HepG2 (cell line): ENCODE results near the gene ZNF605. TPM values are rescaled to one million over a fixed set of nuclear protein-coding genes. Genes with fewer than 3 reads are reported as not detected.

Experiments used
- FOXP1 ChIP-seq, 2 experiments: fragments of 450-650 bp in 1 of 2; IDR thresholded peaks; 2 replicates each; pipeline ENCODE4 v1.6.1; 2017 to 2018; ENCODE audit warnings: antibody characterized with exemption in 1 of 2
- LBX2 ChIP-seq: sonication (generic); formaldehyde crosslinking; IDR thresholded peaks from 2 replicates; pipeline ENCODE4 v1.5.0; 2020; ENCODE audit warnings: missing genetic modification reagents, mild to moderate bottlenecking, borderline replicate concordance
- MEIS1 ChIP-seq: sonication (generic); formaldehyde crosslinking; IDR thresholded peaks from 2 replicates; pipeline ENCODE4 v1.9.0; 2021; ENCODE audit warnings: mild to moderate bottlenecking, missing genetic modification reagents, moderate library complexity, borderline replicate concordance
- NFE2L1 ChIP-seq: sonication (generic); formaldehyde crosslinking; IDR thresholded peaks from 2 replicates; pipeline ENCODE4 v1.4.0; 2020; ENCODE audit warnings: missing genetic modification reagents, mild to moderate bottlenecking, borderline replicate concordance
- PATZ1 ChIP-seq: sonication (generic); formaldehyde crosslinking; IDR thresholded peaks from 2 replicates; pipeline ENCODE4 v1.4.0; 2020; ENCODE audit warnings: missing genetic modification reagents
- RFX1 ChIP-seq: fragments of 450-650 bp; IDR thresholded peaks from 2 replicates; pipeline ENCODE4 v1.6.1; 2017
- SMYD3 ChIP-seq: sonication (generic); formaldehyde crosslinking; IDR thresholded peaks from 2 replicates; pipeline ENCODE4 v1.8.1; 2023; ENCODE audit warnings: mild to moderate bottlenecking, missing genetic modification reagents
- SRSF1 ChIP-seq: fragments of 200-400 bp; formaldehyde crosslinking; optimal IDR thresholded peaks from 2 replicates; pipeline ENCODE3; 2017; ENCODE audit warnings: mild to moderate bottlenecking, low read depth, low read length, moderate library complexity
- TBP ChIP-seq: sonication (generic); formaldehyde crosslinking; IDR thresholded peaks from 2 replicates; pipeline ENCODE4 v1.5.0; 2020; ENCODE audit warnings: missing genetic modification reagents
- TBX3 ChIP-seq: fragments of 450-650 bp; IDR thresholded peaks from 2 replicates; pipeline ENCODE4 v1.6.1; 2017; ENCODE audit warnings: antibody characterized with exemption, mild to moderate bottlenecking, inconsistent platforms, borderline replicate concordance
- ZNF33B ChIP-seq: sonication (generic); formaldehyde crosslinking; IDR thresholded peaks from 2 replicates; pipeline ENCODE4 v1.5.1; 2020; ENCODE audit warnings: mild to moderate bottlenecking, missing genetic modification reagents
- ZNF496 ChIP-seq: sonication (generic); formaldehyde crosslinking; IDR thresholded peaks from 2 replicates; pipeline ENCODE4 v1.8.1; 2023; ENCODE audit warnings: mild to moderate bottlenecking, moderate library complexity, missing genetic modification reagents; ENCODE audit not compliant: insufficient replicate concordance
- ZNF766 ChIP-seq: sonication (generic); formaldehyde crosslinking; IDR thresholded peaks from 2 replicates; pipeline ENCODE4 v1.5.0; 2020; ENCODE audit warnings: missing genetic modification reagents, borderline replicate concordance
- polyA plus RNA-seq, 8 experiments: library from polyadenylated mRNA; depleted of rRNA in 3 of 8; stranded (reverse) in 7 of 8; unstranded in 1 of 8; fragments of >200 nt; fragmentation: Illumina TruSeq in 4 of 8; extraction: Trizol in 4 of 8; gene quantifications; 2 replicates each; pipeline versions ENCODE4 v1.2.1 to v1.2.3, GENCODE V29; 2011 to 2016; ENCODE audit warnings: low read depth in 4 of 8, missing spikeins in 1 of 8, mixed read lengths in 1 of 8; ENCODE audit not compliant: insufficient read depth in 1 of 8
- total RNA-seq, 5 experiments: library from RNA; depleted of rRNA; stranded (reverse); fragments of >200 nt; fragmentation: Illumina TruSeq; extraction: Trizol; gene quantifications; 2 replicates each; pipeline ENCODE4 v1.2.3, GENCODE V29; 2016; ENCODE audit warnings: low read depth in 1 of 5
- TF ChIP-seq, protein P1 (sequence below): IDR thresholded peaks from 2 replicates; pipeline ENCODE4 v1.6.1; 2018; ENCODE audit warnings: missing genetic modification reagents, mild to moderate bottlenecking, missing compliant biosample characterization
- TF ChIP-seq, protein P2 (sequence below): sonication (generic); formaldehyde crosslinking; IDR thresholded peaks from 2 replicates; pipeline ENCODE4 v1.8.0; 2022; ENCODE audit warnings: missing genetic modification reagents, mild to moderate bottlenecking, moderate library complexity, borderline replicate concordance
- TF ChIP-seq, protein P3 (sequence below): sonication (generic); formaldehyde crosslinking; IDR thresholded peaks from 2 replicates; pipeline ENCODE4 v1.4.0; 2020; ENCODE audit warnings: missing genetic modification reagents

ZNF605 gene
- total and polyA plus RNA-seq, 2 of the 13 experiments (the other 11 are each of a cell fraction or from before 2014, with no cell fraction given) = 6.7 to 6.8 TPM

DNA sequence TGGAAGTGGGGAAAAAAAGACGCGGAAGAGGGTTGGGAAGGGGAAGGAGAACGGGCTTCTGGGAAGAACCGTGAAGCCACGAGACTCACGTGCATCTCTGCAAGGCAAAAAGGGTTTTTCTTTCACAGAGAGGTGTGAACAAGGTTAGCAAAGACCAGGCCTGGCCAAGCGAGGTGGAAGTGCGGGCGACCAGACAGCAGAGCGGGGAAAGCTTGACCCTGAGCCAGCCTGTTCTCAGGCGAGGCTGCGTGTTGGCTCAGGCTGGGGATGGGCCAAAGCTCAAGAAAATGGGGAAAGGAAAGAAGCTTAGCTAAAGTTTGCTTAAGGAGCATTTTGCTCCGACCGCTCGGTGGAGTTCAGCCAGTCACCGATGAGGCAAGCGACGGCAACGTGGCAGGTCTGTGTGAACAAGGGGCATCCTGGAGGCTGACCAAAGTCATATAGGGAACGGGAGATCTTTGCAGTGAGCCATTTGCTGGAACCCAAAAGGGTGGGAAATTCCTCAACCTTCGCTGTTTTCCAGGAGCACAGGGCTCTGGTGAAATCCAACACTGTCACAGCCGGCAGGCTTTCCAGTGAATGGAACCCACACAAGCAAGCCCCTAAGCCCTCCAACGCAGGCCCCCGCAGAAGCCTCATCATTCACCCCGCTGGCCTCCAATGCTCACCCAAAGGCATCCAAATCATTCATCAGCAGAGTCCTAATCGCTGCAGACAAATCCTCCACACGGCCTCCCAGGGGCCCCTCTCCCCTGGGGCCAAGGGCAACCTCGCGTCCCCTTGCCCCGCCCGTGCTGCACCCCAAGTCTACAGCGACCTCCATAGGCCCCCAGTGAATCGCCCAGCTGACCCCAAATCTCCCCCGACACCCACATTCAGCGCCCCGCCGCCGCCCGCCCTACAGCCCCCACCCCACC is 754 bp downstream of the ZNF605 start (continued):
- TF ChIP-seq ZNF33B (CRISPR knock-in tag) = no peak
- no peak for TF ChIP-seq ZNF496
- TF ChIP-seq TBP = no peak
- TF ChIP-seq ZNF766 = peak; percentile 36; the same call in 1 of the 2 replicates
- TF ChIP-seq LBX2 (CRISPR knock-in tag) = no peak
- TF ChIP-seq, protein P1, sequence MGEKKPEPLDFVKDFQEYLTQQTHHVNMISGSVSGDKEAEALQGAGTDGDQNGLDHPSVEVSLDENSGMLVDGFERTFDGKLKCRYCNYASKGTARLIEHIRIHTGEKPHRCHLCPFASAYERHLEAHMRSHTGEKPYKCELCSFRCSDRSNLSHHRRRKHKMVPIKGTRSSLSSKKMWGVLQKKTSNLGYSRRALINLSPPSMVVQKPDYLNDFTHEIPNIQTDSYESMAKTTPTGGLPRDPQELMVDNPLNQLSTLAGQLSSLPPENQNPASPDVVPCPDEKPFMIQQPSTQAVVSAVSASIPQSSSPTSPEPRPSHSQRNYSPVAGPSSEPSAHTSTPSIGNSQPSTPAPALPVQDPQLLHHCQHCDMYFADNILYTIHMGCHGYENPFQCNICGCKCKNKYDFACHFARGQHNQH = no peak
- no peak for TF ChIP-seq MEIS1 (CRISPR knock-in tag)
- TF ChIP-seq RFX1 = no peak
- peak; percentile 25 for TF ChIP-seq PATZ1
- TF ChIP-seq FOXP1 (IDR thresholded peaks at IDR 0.05) = no peak
- no peak for TF ChIP-seq FOXP1 (CRISPR knock-in tag; IDR thresholded peaks at IDR 0.05)
- TF ChIP-seq SMYD3 (CRISPR knock-in tag) = no peak
- TF ChIP-seq, protein P2, sequence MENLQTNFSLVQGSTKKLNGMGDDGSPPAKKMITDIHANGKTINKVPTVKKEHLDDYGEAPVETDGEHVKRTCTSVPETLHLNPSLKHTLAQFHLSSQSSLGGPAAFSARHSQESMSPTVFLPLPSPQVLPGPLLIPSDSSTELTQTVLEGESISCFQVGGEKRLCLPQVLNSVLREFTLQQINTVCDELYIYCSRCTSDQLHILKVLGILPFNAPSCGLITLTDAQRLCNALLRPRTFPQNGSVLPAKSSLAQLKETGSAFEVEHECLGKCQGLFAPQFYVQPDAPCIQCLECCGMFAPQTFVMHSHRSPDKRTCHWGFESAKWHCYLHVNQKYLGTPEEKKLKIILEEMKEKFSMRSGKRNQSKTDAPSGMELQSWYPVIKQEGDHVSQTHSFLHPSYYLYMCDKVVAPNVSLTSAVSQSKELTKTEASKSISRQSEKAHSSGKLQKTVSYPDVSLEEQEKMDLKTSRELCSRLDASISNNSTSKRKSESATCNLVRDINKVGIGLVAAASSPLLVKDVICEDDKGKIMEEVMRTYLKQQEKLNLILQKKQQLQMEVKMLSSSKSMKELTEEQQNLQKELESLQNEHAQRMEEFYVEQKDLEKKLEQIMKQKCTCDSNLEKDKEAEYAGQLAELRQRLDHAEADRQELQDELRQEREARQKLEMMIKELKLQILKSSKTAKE = no peak
- TF ChIP-seq SRSF1 = no peak
- TF ChIP-seq TBX3 = peak; percentile 8; the same call in 1 of the 2 replicates
- TF ChIP-seq, protein P3, sequence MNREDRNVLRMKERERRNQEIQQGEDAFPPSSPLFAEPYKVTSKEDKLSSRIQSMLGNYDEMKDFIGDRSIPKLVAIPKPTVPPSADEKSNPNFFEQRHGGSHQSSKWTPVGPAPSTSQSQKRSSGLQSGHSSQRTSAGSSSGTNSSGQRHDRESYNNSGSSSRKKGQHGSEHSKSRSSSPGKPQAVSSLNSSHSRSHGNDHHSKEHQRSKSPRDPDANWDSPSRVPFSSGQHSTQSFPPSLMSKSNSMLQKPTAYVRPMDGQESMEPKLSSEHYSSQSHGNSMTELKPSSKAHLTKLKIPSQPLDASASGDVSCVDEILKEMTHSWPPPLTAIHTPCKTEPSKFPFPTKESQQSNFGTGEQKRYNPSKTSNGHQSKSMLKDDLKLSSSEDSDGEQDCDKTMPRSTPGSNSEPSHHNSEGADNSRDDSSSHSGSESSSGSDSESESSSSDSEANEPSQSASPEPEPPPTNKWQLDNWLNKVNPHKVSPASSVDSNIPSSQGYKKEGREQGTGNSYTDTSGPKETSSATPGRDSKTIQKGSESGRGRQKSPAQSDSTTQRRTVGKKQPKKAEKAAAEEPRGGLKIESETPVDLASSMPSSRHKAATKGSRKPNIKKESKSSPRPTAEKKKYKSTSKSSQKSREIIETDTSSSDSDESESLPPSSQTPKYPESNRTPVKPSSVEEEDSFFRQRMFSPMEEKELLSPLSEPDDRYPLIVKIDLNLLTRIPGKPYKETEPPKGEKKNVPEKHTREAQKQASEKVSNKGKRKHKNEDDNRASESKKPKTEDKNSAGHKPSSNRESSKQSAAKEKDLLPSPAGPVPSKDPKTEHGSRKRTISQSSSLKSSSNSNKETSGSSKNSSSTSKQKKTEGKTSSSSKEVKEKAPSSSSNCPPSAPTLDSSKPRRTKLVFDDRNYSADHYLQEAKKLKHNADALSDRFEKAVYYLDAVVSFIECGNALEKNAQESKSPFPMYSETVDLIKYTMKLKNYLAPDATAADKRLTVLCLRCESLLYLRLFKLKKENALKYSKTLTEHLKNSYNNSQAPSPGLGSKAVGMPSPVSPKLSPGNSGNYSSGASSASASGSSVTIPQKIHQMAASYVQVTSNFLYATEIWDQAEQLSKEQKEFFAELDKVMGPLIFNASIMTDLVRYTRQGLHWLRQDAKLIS (CRISPR knock-in tag) = no peak
- TF ChIP-seq NFE2L1 (CRISPR knock-in tag) = no peak
